H1 (cell line): ENCODE results near the gene NFKBIZ. TPM values are rescaled to one million over a fixed set of nuclear protein-coding genes. Genes with fewer than 3 reads are reported as not detected.

Experiments
- CTCF ChIA-PET: fragments of 300-600 bp; sonication (Branson Sonifier 250); formaldehyde crosslinking; loops from one replicate; lab custom pipeline; 2021; ENCODE audit not compliant: partially characterized antibody; lab: Charles Lee
- POLR2A ChIA-PET: fragments of 300-600 bp; sonication (Branson Sonifier 250); formaldehyde crosslinking; loops from one replicate; lab custom pipeline; 2021; ENCODE audit warnings: inconsistent platforms; ENCODE audit not compliant: partially characterized antibody; lab: Charles Lee
- DNase-seq, 2 experiments: peaks; one replicate each; pipeline versions ENCODE4 v3.0.0 to v3.0.0-alpha.2; 2010 to 2022; ENCODE audit warnings: low spot score in 2 of 2, low read depth in 1 of 2, mixed read lengths in 1 of 2
- FAIRE-seq: peaks from 2 replicates; lab custom pipeline; 2011; peaks lifted over from hg19 to GRCh38; lab: Jason Lieb, UNC
- H2AFZ ChIP-seq: 2 replicates; pipeline ENCODE4 v1.8.1; 2012; ENCODE audit warnings: low read length, inconsistent platforms
- H2AK5ac ChIP-seq: 2 replicates; pipeline ENCODE4 v1.6.1; 2013; ENCODE audit warnings: low read depth, low read length
- H2BK120ac ChIP-seq: replicated peaks from 2 replicates; pipeline ENCODE3; 2013; ENCODE audit warnings: low read depth, low read length, inconsistent platforms
- H2BK12ac ChIP-seq: 2 replicates; pipeline ENCODE4 v1.6.1; 2013; ENCODE audit warnings: low read depth, low read length
- H2BK15ac ChIP-seq: 2 replicates; pipeline ENCODE4 v1.6.1; 2013; ENCODE audit warnings: low read length
- H2BK20ac ChIP-seq: 2 replicates; pipeline ENCODE4 v1.6.1; 2013; ENCODE audit warnings: low read length
- H2BK5ac ChIP-seq: 2 replicates; pipeline ENCODE4 v1.6.1; 2013; ENCODE audit warnings: low read depth, low read length
- H3K14ac ChIP-seq: 2 replicates; pipeline ENCODE4 v1.6.1; 2013; ENCODE audit warnings: inconsistent platforms; ENCODE audit not compliant: insufficient read length
- H3K18ac ChIP-seq: 2 replicates; pipeline ENCODE4 v1.6.1; 2013; ENCODE audit warnings: low read length; ENCODE audit errors: extremely low read depth
- H3K23ac ChIP-seq: 2 replicates; pipeline ENCODE4 v1.6.1; 2013; ENCODE audit warnings: inconsistent platforms; ENCODE audit not compliant: insufficient read length
- H3K23me2 ChIP-seq: 2 replicates; pipeline ENCODE4 v1.6.1; 2013; ENCODE audit warnings: low read depth, low read length
- H3K27ac ChIP-seq: 2 replicates; pipeline ENCODE4 v1.6.1; 2011; ENCODE audit warnings: low read depth, low read length, inconsistent platforms
- H3K27me3 ChIP-seq, 4 experiments: replicated peaks in 1 of 4; 1 replicate in 1 of 4; 2 replicates in 3 of 4; pipeline versions ENCODE4 v1.6.1 to v1.8.1; 2011 to 2013; ENCODE audit warnings: low read length in 3 of 4, mild to moderate bottlenecking in 3 of 4, inconsistent platforms in 2 of 4, mixed read lengths in 2 of 4, moderate library complexity in 1 of 4; ENCODE audit not compliant: control insufficient read depth in 3 of 4, insufficient read depth in 3 of 4; ENCODE audit errors: extremely low read depth in 1 of 4
- H3K36me3 ChIP-seq, 4 experiments: 2 replicates each; pipeline versions ENCODE4 v1.6.1 to v1.8.1; 2011 to 2013; ENCODE audit warnings: mild to moderate bottlenecking in 4 of 4, low read length in 3 of 4, moderate library complexity in 2 of 4, control low read depth in 1 of 4, inconsistent platforms in 1 of 4; ENCODE audit not compliant: insufficient read depth in 4 of 4, control insufficient read depth in 2 of 4
- H3K4ac ChIP-seq: replicated peaks from 2 replicates; pipeline ENCODE3; 2013; ENCODE audit warnings: low read length, low read depth, mixed read lengths, inconsistent platforms; ENCODE audit not compliant: insufficient read length
- H3K4me1 ChIP-seq, 4 experiments: replicated peaks in 1 of 4; 1 replicate in 1 of 4; 2 replicates in 3 of 4; pipeline versions ENCODE4 v1.6.1 to v1.8.1; 2011 to 2013; ENCODE audit warnings: low read length in 3 of 4, inconsistent platforms in 2 of 4, mixed read lengths in 1 of 4; ENCODE audit not compliant: insufficient read depth in 4 of 4, control insufficient read depth in 3 of 4
- H3K4me2 ChIP-seq, 2 experiments: 2 replicates each; pipeline versions ENCODE4 v1.6.1 to v1.8.1; 2011 to 2013; ENCODE audit warnings: low read depth in 2 of 2, low read length in 2 of 2, control low read depth in 1 of 2, inconsistent platforms in 1 of 2, mild to moderate bottlenecking in 1 of 2; ENCODE audit not compliant: insufficient read depth in 1 of 2
- H3K4me3 ChIP-seq, 4 experiments: fragments of 200-600, 300-600 bp in 1 of 4; sonication (generic), shearing (Covaris generic), sonication (Bioruptor Twin) in 1 of 4; 2 replicates each; pipeline versions ENCODE4 v1.5.1 to v1.8.1; 2011 to 2016; ENCODE audit warnings: low read length in 4 of 4, low read depth in 3 of 4, control low read depth in 2 of 4, inconsistent platforms in 2 of 4, mild to moderate bottlenecking in 2 of 4, mixed read lengths in 1 of 4, moderate library complexity in 1 of 4; ENCODE audit not compliant: insufficient read depth in 2 of 4; ENCODE audit errors: extremely low read depth in 1 of 4
- H3K56ac ChIP-seq: replicated peaks from 2 replicates; pipeline ENCODE3; 2013; ENCODE audit warnings: low read depth, mild to moderate bottlenecking, mixed read lengths, low read length, inconsistent platforms; ENCODE audit not compliant: insufficient read length
- H3K79me1 ChIP-seq: 2 replicates; pipeline ENCODE4 v1.6.1; 2013; ENCODE audit warnings: low read depth, low read length, control low read depth
- H3K79me2 ChIP-seq, 2 experiments: 2 replicates each; pipeline versions ENCODE4 v1.6.1 to v1.8.1; 2012 to 2013; ENCODE audit warnings: low read length in 2 of 2, mild to moderate bottlenecking in 2 of 2, inconsistent platforms in 1 of 2; ENCODE audit not compliant: insufficient read depth in 2 of 2, control insufficient read depth in 1 of 2
- H3K9ac ChIP-seq, 4 experiments: replicated peaks in 1 of 4; 1 replicate in 1 of 4; 2 replicates in 3 of 4; pipeline versions ENCODE4 v1.6.1 to v1.8.1; 2011 to 2013; ENCODE audit warnings: low read depth in 3 of 4, low read length in 3 of 4, control low read depth in 2 of 4, mild to moderate bottlenecking in 2 of 4, moderate library complexity in 2 of 4, inconsistent platforms in 1 of 4; ENCODE audit errors: extremely low read depth in 1 of 4
- H3K9me3 ChIP-seq, 2 experiments: 2 replicates each; pipeline versions ENCODE4 v1.6.1 to v1.8.1; 2012 to 2013; ENCODE audit warnings: mild to moderate bottlenecking in 2 of 2, moderate library complexity in 2 of 2, control low read depth in 1 of 2, inconsistent platforms in 1 of 2, low read depth in 1 of 2, low read length in 1 of 2, mixed read lengths in 1 of 2; ENCODE audit not compliant: insufficient read depth in 2 of 2
- H4K20me1 ChIP-seq, 2 experiments: replicated peaks in 1 of 2; 2 replicates each; pipeline versions ENCODE3 to v1.8.1; 2011 to 2013; ENCODE audit warnings: inconsistent platforms in 2 of 2, low read length in 2 of 2, mild to moderate bottlenecking in 1 of 2; ENCODE audit not compliant: insufficient read depth in 2 of 2, control insufficient read depth in 1 of 2
- H4K5ac ChIP-seq: 2 replicates; pipeline ENCODE4 v1.6.1; 2013; ENCODE audit warnings: low read length, low read depth, mixed read lengths, inconsistent platforms; ENCODE audit not compliant: insufficient read length
- H4K8ac ChIP-seq: 2 replicates; pipeline ENCODE4 v1.8.0; 2013; ENCODE audit warnings: mild to moderate bottlenecking, moderate library complexity, low read length, inconsistent platforms; ENCODE audit not compliant: insufficient read depth; ENCODE audit errors: extremely low read depth
- H4K91ac ChIP-seq: replicated peaks from 2 replicates; pipeline ENCODE3; 2013; ENCODE audit warnings: low read length, mixed read lengths, inconsistent platforms; ENCODE audit not compliant: insufficient read length
- CBX5 ChIP-seq: fragments of 300-800, 300-1000 bp; sonication (generic); IDR thresholded peaks from 2 replicates; pipeline ENCODE4 v1.7.1; 2016; ENCODE audit warnings: antibody characterized with exemption, low read length, low read depth
- CREB1 ChIP-seq: IDR thresholded peaks from 2 replicates; pipeline ENCODE4 v1.6.1; 2012; ENCODE audit warnings: inconsistent platforms
- CTBP2 ChIP-seq: IDR thresholded peaks from 2 replicates; pipeline ENCODE4 v1.7.0; 2011; ENCODE audit warnings: borderline replicate concordance, mild to moderate bottlenecking, moderate library complexity, mixed read lengths, low read length; ENCODE audit not compliant: insufficient read depth, insufficient read length
- EGR1 ChIP-seq: IDR thresholded peaks from 2 replicates; pipeline ENCODE4 v1.6.1; 2011; ENCODE audit warnings: low read depth, low read length, borderline replicate concordance
- EZH2 ChIP-seq: fragments of 200-600 bp; sonication (generic); IDR thresholded peaks from 2 replicates; pipeline ENCODE4 v1.7.1; 2012; ENCODE audit warnings: low read depth, mild to moderate bottlenecking, moderate library complexity, low read length, inconsistent platforms; ENCODE audit not compliant: severe bottlenecking
- FOSL1 ChIP-seq: IDR thresholded peaks from 2 replicates; pipeline ENCODE4 v1.6.1; 2011; ENCODE audit warnings: mild to moderate bottlenecking, low read depth, low read length, moderate library complexity; ENCODE audit not compliant: insufficient read depth
- GTF2F1 ChIP-seq: IDR thresholded peaks from 2 replicates; pipeline ENCODE4 v1.6.1; 2012; ENCODE audit warnings: low read depth, low read length, improper control_type of control experiment, borderline replicate concordance
- PHF8 ChIP-seq: fragments of 200-600 bp; sonication (generic); conservative IDR thresholded peaks from 2 replicates; pipeline ENCODE4 v1.7.1; 2012; ENCODE audit warnings: low read depth, mild to moderate bottlenecking, inconsistent platforms, low read length, moderate library complexity
- POLR2AphosphoS5 ChIP-seq: IDR thresholded peaks from 2 replicates; pipeline ENCODE4 v1.6.1; 2011; ENCODE audit warnings: low read depth, low read length
- RXRA ChIP-seq: IDR thresholded peaks from 2 replicates; pipeline ENCODE4 v1.6.1; 2011; ENCODE audit warnings: low read depth, mild to moderate bottlenecking, low read length, moderate library complexity; ENCODE audit not compliant: insufficient read depth
- SAP30 ChIP-seq: fragments of 300-600 bp; sonication (generic); IDR thresholded peaks from 2 replicates; pipeline ENCODE4 v1.7.1; 2012; ENCODE audit warnings: low read length, moderate library complexity, mild to moderate bottlenecking, inconsistent platforms; ENCODE audit not compliant: insufficient read depth, insufficient replicate concordance
- SIX5 ChIP-seq: IDR thresholded peaks from 2 replicates; pipeline ENCODE4 v1.6.1; 2011; ENCODE audit warnings: mild to moderate bottlenecking, low read depth, low read length
- SP2 ChIP-seq: IDR thresholded peaks from 2 replicates; pipeline ENCODE4 v1.6.1; 2012; ENCODE audit warnings: mild to moderate bottlenecking, low read length, inconsistent platforms
- SP4 ChIP-seq: IDR thresholded peaks from 2 replicates; pipeline ENCODE4 v1.6.1; 2012; ENCODE audit warnings: low read length, inconsistent platforms
- TBP ChIP-seq: IDR thresholded peaks from 2 replicates; pipeline ENCODE4 v1.6.1; 2011; ENCODE audit warnings: low read depth, low read length, improper control_type of control experiment
- ZNF274 ChIP-seq: IDR thresholded peaks from 2 replicates; pipeline ENCODE4 v1.7.0; 2012; ENCODE audit warnings: low read length, borderline replicate concordance; ENCODE audit errors: extremely low read depth
- WGBS, 2 experiments: shearing (Covaris generic) in 1 of 2; methylation state at CpG; one replicate each; pipeline versions ENCODE4 v1.1.6 to v1.1.7; 2013 to 2015; ENCODE audit warnings: low lambda C conversion rate in 2 of 2, mixed read lengths in 2 of 2, inconsistent platforms in 1 of 2, low coverage in 1 of 2, missing lambda C conversion rate in 1 of 2; ENCODE audit not compliant: insufficient replicate concordance in 2 of 2, insufficient coverage in 1 of 2, insufficient read length in 1 of 2; ENCODE audit errors: extremely low coverage in 1 of 2, missing lambda C conversion rate in 1 of 2; 5-methylcytosine and 5-hydroxymethylcytosine counted together
- polyA plus RNA-seq, 7 experiments: library from polyadenylated mRNA; depleted of rRNA in 3 of 7; stranded (reverse) in 5 of 7; unstranded in 2 of 7; fragments of >200 nt in 5 of 7; fragments of 200-250 nt in 2 of 7; gene quantifications; 1 replicate in 5 of 7; 2 replicates in 1 of 7; 4 replicates in 1 of 7; pipeline versions ENCODE4 v1.2.1 to v1.2.3, GENCODE V29; 2011 to 2013; ENCODE audit warnings: missing spikeins in 2 of 7, mixed read lengths in 2 of 7
- total RNA-seq: library from RNA; stranded (reverse); fragmentation: NEBNext Ultra II Directional; extraction: Animal tissue kit (Norgen Biotek cat#: 25700); gene quantifications from 2 replicates; pipeline ENCODE4 v1.2.1, GENCODE V29; 2021

The NFKBIZ gene
- total and polyA plus RNA-seq, 2 of the 8 experiments (the other 6 are each of a cell fraction or from before 2014, with no cell fraction given): 7.2 to 24.5 TPM

- H3K23ac ChIP-seq: no peak overlapping the region
- no peak overlapping the region for H2BK20ac ChIP-seq
- DNase-seq: no peak
- H3K27me3 ChIP-seq: no peaks in the 10 kb centered on the region
- ChIA-PET CTCF (interaction anchor here (1.3 kb wide), 1 partner anchor 347 kb away, joined by 3 read pairs; no protein-coding TSS in a partner anchor), POLR2A (no interaction called here)
- H3K9me3 ChIP-seq: no peaks in the 10 kb centered on the region
- H3K4ac ChIP-seq: no peak overlapping the region
- no peak for FAIRE-seq
- H3K23me2 ChIP-seq: no peaks in the 10 kb centered on the region
- WGBS, 2 experiments: 92% methylated on average over 2 of the region's 2 CpGs; no CpG with 5 or more reads in 1 of the 2 experiments
- no peak overlapping the region for H2BK5ac ChIP-seq
- H4K8ac ChIP-seq: no peak overlapping the region
- H3K79me1 ChIP-seq: no peaks in the 10 kb centered on the region
- H3K56ac ChIP-seq: no peak overlapping the region
- no peak overlapping the region for H4K5ac ChIP-seq
- no peak overlapping the region for H3K4me2 ChIP-seq
- no peak overlapping the region for H3K9ac ChIP-seq
- no peak overlapping the region for H2BK12ac ChIP-seq
- H2AFZ ChIP-seq: no peak overlapping the region
- no peak overlapping the region for H3K14ac ChIP-seq
- H3K36me3 ChIP-seq: no peaks in the 10 kb centered on the region
- no peak overlapping the region for H3K18ac ChIP-seq
- H3K4me3 ChIP-seq: no peak overlapping the region
- H4K91ac ChIP-seq: no peak overlapping the region
- H2BK120ac ChIP-seq: no peak overlapping the region
- no peaks in the 10 kb centered on the region for H3K4me1 ChIP-seq
- no peak overlapping the region for H3K27ac ChIP-seq
- no peaks in the 10 kb centered on the region for H4K20me1 ChIP-seq
- no peak overlapping the region for H2AK5ac ChIP-seq
- H3K79me2 ChIP-seq: no peaks in the 10 kb centered on the region
- H2BK15ac ChIP-seq: no peak overlapping the region
- TF ChIP-seq CREB1 (no peak), CBX5 (no peak), ZNF274 (no peak), POLR2AphosphoS5 (no peak), EGR1 (no peak), GTF2F1 (no peak), PHF8 (no peak), EZH2 (no peak), RXRA (no peak), SP4 (no peak), FOSL1 (no peak), SIX5 (no peak), SP2 (no peak), TBP (no peak), CTBP2 (no peak), SAP30 (no peak)
These were observed 29.3 kb downstream of the NFKBIZ start for GRCh38 chr3:101878589-101878988.
